Measurements from ENCODE around the gene MRPS5.
A peak's percentile ranks its signal among the peaks of the same experiment; 100 is the strongest.

GRCh38 chr2:95115418-95115817, 6.2 kb downstream of the MRPS5 start:
- TF ChIP-seq CTCF (IDR thresholded peaks at IDR 0.05) = peak in 5 of 7 experiments; percentile 52 to 72 (median 70)
- TF ChIP-seq EP300 (IDR thresholded peaks at IDR 0.05) = no peak
